GM13976 (cell line): Measurements from ENCODE around the gene MTURN.
A peak's percentile ranks its signal among the peaks of the same experiment; 100 is the strongest.

Source experiments
- DNase-seq: peaks from one replicate; pipeline ENCODE4 v3.0.0; 2012; ENCODE audit warnings: low spot score
- CTCF ChIP-seq: IDR thresholded peaks from 2 replicates; pipeline ENCODE4 v1.5.1; 2012; ENCODE audit warnings: borderline replicate concordance, mild to moderate bottlenecking; ENCODE audit not compliant: insufficient read depth; ENCODE audit errors: extremely low read depth, missing control alignments, control extremely low read depth
- in situ Hi-C: fragments of 300-500 bp; cut with MboI; formaldehyde crosslinking; loops from one replicate; pipeline ENCODE4 v1.12.0; 2022; ENCODE audit warnings: low sequenced_read_pairs, mixed read lengths, inconsistent platforms; ENCODE audit not compliant: unreplicated experiment

MTURN gene

GRCh38 chr7:30135301-30136116, 723 bp downstream of the MTURN start:
- DNase-seq: peak; percentile 71
- no peak for TF ChIP-seq CTCF
- in situ Hi-C loops: no loop called here

- no peak for DNase-seq
- no peak for TF ChIP-seq CTCF
- in situ Hi-C loops: no loop called here
Observed at GRCh38 chr7:30136117-30136731, 1.4 kb downstream of the MTURN start.

- no peak for DNase-seq
- no peak for TF ChIP-seq CTCF
- in situ Hi-C loops: no loop called here
Observed at GRCh38 chr7:30136743-30137485, 2.1 kb downstream of the MTURN start.

GRCh38 chr7:30139836-30140384, 5.1 kb downstream of the MTURN start:
- no peak for DNase-seq
- in situ Hi-C loops: no loop called here
- TF ChIP-seq CTCF: no peak

- DNase-seq: no peak
- in situ Hi-C loops: no loop called here
- no peak for TF ChIP-seq CTCF
Observed at GRCh38 chr7:30140456-30140855, 5.7 kb downstream of the MTURN start.

GRCh38 chr7:30142710-30143109, 7.9 kb downstream of the MTURN start:
- in situ Hi-C loops: no loop called here
- DNase-seq: no peak
- TF ChIP-seq CTCF: no peak
